Stimulated activated CD4-positive, alpha-beta T cell treated with anti-CD3 and anti-CD28 coated beads, Interleukin-2, amount 100 ng/mL, for 4 hours (primary cell): ENCODE data around the gene CACNA1C.

Source experiments
- DNase-seq: peaks from one replicate; pipeline ENCODE4 v3.0.0-alpha.2; 2020; ENCODE audit warnings: low read depth

Gene CACNA1C

GRCh38 chr12:2035431-2036055 is 17.2 kb upstream of the CACNA1C start:
- DNase-seq, result no peak

- DNase-seq, result no peak
These were observed 13.8 kb upstream of the CACNA1C start for GRCh38 chr12:2039034-2039433.

GRCh38 chr12:2043054-2043453 is 9.7 kb upstream of the CACNA1C start:
- DNase-seq, result no peak

- DNase-seq, result no peak
These were observed 8.6 kb upstream of the CACNA1C start for GRCh38 chr12:2044165-2044564.

GRCh38 chr12:2046957-2047356 is 5.8 kb upstream of the CACNA1C start:
- no peak for DNase-seq

- no peak for DNase-seq
These were observed 5.0 kb upstream of the CACNA1C start for GRCh38 chr12:2047752-2048151.

GRCh38 chr12:2049604-2050540 is 2.9 kb upstream of the CACNA1C start:
- DNase-seq, result no peak

- no peak for DNase-seq
These were observed 826 bp upstream of the CACNA1C start for GRCh38 chr12:2051700-2052621.

GRCh38 chr12:2053691-2054090 is 904 bp downstream of the CACNA1C start:
- DNase-seq, result no peak

- DNase-seq, result no peak
These were observed 1.6 kb downstream of the CACNA1C start for GRCh38 chr12:2054091-2055018.

- DNase-seq, result no peak
These were observed 4.4 kb downstream of the CACNA1C start for GRCh38 chr12:2057041-2057794.

GRCh38 chr12:2057795-2058408 is 5.1 kb downstream of the CACNA1C start:
- no peak for DNase-seq

- DNase-seq, result no peak
These were observed 6.0 kb downstream of the CACNA1C start for GRCh38 chr12:2058837-2059236.

- DNase-seq, result no peak
These were observed 8.6 kb downstream of the CACNA1C start for GRCh38 chr12:2061402-2061801.

- DNase-seq, result no peak
These were observed 11.3 kb downstream of the CACNA1C start for GRCh38 chr12:2064071-2064507.

- no peak for DNase-seq
These were observed 15.9 kb downstream of the CACNA1C start for GRCh38 chr12:2068653-2069052.

- DNase-seq, result no peak
These were observed 17.8 kb downstream of the CACNA1C start for GRCh38 chr12:2070440-2071045.

- no peak for DNase-seq
These were observed 22.0 kb downstream of the CACNA1C start for GRCh38 chr12:2074792-2075191.

- no peak for DNase-seq
These were observed 22.9 kb downstream of the CACNA1C start for GRCh38 chr12:2075508-2076195.
